HG03175 (cell line): ENCODE measurements around the gene IFNA7.
A peak's percentile ranks its signal among the peaks of the same experiment; 100 is the strongest.
"Not testable (repeated sequence)": the region's sequence is repeated elsewhere in the genome, so short reads cannot be mapped to it uniquely, and the experiment has no call there.

Experiments used
- ATAC-seq: cut with Tn5 transposase; IDR thresholded peaks from one replicate; pipeline ENCODE4 v1.9.1; 2021; ENCODE audit warnings: mild to moderate bottlenecking, moderate library complexity; ENCODE audit not compliant: unreplicated experiment

IFNA7 gene

DNA sequence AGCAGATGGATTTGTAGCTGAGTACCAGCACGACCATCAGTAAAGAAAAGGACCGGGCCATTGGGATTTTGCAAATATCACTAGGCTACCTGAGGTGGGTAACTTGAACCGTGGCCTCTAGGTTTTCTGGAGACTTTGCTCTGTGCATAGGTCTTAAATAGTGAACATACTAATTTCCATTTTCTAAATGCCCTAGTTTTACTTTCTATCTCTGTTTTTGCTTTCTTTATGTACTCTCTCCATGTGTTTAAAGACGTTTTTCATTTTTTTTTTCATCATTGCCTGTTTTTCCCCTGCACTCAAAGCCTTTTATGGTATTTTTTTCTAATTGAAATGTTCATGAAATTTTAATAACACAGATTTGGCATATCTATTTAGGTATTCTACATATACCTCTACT lies at the start of gene IFNA7:
TSS of gene IFNA7 (minus strand) at position 101 of the 400 bp plus-strand sequence. CDS start at position 61, 40 bp downstream.
- not testable (repeated sequence) for ATAC-seq

DNA sequence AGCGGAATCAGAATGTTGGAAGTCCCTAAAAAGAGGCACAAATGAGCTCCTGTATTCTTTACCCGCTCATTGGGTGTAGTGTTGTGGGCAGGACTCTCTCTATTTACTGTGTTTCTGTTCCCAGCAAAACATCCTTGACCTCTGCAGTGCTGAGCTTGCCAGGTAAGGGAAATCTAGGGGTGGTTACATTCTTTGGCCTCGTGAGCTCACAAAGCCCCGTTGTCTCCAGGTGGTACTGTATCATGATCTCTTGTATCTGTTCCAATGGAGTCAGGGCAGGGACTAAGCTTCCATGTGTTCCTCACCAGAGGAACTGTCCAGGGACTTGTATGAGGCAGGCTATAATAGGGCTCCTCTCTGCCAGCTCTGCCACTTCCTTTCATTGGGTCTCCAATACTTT lies 49.6 kb upstream of the IFNA7 start:
- no peak for ATAC-seq

DNA sequence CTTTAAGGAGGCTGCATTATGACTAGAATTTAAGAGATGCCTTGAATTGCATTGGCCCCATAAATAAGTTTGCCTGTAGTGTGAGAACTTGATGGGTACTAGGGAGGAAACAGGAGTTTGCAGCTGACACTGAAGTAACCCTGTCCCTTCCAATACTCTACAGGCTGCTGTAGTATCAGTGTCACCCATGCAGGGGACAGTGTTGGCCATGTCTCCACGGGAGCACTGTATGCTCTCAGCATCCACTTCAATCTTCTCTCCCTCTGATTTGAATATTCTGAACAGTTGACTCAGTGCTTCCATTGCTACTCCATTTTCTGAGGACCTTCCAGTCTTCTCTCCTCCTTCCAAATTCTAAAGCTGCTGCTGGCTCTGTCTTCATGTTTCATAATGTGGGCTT lies 49.2 kb upstream of the IFNA7 start:
- no peak for ATAC-seq

DNA sequence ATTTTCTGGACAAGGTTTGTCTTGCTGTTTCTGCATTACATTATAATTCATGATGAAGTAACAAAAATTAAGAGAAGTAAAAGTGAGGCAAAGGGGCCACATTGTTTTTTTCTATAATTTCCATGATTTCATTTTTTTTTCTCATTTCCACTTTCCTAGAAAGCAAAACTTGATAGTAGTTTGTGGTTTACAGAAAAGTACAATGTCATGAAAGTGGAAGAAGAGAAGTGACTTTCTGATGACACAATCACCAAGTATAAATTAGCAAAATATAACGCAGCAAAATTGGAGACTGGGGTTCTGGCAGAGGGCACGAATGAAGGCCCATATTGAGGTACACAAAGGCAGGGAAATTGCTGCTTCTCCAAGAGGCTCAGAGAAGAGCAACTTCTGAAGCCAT lies 42.8 kb upstream of the IFNA7 start:
- ATAC-seq, result no peak

DNA sequence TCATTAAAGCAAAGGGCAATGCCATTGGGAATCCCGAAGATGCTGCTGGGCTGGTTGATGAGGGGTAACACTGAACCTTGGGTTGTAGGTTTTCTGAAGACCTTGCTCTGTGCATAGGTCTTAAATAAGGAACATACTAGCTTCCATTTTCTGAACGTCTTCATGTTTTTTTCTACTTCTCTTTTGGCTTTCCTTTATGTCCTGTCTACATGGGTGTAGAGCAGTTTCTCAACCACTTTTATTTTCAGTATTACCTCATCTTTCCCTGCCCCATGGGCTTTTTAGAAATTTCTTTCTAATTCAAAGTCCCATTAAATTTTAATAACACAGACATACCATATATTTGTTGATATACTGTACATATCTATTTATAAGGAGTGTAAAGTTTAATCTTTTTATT lies 37.9 kb upstream of the IFNA7 start, which contains the start of gene IFNA14:
TSS of gene IFNA14 (minus strand) at position 95 of the 400 bp plus-strand sequence. CDS start at position 25, 70 bp downstream.
- ATAC-seq, result no peak

- ATAC-seq, result peak; percentile 31
Observed at GRCh38 chr9:21236360-21236714, 34.3 kb upstream of the IFNA7 start.

- ATAC-seq, result peak; percentile 86
Observed at GRCh38 chr9:21235468-21236359, 33.7 kb upstream of the IFNA7 start.

GRCh38 chr9:21234153-21234687 lies 32.2 kb upstream of the IFNA7 start:
- ATAC-seq, result no peak

DNA sequence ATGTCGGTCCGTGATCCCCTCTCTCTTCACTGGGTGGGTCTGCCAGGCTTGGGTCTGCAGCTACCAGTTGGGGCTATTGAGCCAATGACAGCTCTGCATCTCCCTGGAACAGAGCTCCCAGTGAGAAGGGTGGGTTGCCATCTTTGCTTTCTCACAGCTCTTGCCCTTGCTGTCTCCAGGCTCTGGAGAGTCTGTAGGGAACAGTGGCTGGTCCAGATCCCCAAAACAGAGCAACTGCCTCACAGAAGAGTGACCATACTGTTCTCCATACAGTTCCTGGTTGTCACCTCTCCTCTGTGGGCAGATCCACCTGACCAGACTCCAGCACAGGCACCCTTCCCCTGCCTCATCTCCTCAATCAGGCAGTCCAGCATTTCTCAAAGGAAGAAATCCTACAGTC lies 31.3 kb upstream of the IFNA7 start:
- ATAC-seq, result no peak

- no peak for ATAC-seq
Observed at GRCh38 chr9:21228122-21228521, 26.1 kb upstream of the IFNA7 start, which contains the start of gene IFNA17. TSS of gene IFNA17 (minus strand) at chr9:21228222. CDS start at chr9:21228173, 49 bp downstream.

DNA sequence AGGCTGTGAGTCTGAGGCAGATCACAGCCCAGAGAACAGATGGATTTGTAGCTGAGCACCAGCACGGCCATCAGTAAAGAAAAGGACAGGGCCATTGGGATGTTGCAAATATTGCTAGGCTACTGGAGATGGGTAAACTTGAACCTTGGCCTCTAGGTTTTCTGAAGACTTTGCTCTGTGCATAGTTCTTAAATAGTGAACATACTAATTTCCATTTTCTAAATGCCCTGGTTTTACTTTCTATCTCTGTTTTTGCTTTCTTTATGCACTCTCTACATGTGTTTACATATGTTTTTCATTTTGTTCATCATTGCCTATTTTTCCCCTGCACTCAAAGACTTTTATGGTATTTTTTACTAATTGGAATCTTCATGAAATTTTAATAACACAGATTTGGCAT lies 15.2 kb upstream of the IFNA7 start, which contains the start of gene IFNA16:
TSS of gene IFNA16 (minus strand) at position 101 of the 400 bp plus-strand sequence. CDS start at position 95, 6 bp downstream.
- not testable (repeated sequence) for ATAC-seq

- ATAC-seq, result peak; percentile 70
Observed at GRCh38 chr9:21213411-21214326, 11.7 kb upstream of the IFNA7 start.

DNA sequence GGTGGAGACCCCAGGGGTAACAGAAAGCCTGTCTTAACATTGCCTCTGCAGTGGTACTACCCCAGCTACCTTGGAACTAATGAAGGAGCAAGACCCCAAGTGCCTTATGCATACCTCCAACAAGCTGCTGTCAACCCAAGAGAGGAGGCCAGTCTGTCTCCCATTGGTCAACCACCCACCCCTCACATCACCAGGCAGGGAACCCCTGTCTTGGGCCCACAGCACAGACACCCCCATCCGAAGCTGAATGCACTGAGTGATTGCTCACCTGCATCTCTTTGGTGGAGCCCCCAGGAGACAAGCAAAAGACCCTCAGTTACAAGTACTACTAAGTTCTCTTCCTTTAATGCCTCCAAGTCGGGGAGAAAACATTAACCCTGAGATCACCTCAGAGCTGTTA lies 10.2 kb upstream of the IFNA7 start:
- not testable (repeated sequence) for ATAC-seq

- not testable (repeated sequence) for ATAC-seq
Observed at GRCh38 chr9:21210782-21211181, 8.8 kb upstream of the IFNA7 start.

- no peak for ATAC-seq
Observed at GRCh38 chr9:21210311-21210710, 8.3 kb upstream of the IFNA7 start.

DNA sequence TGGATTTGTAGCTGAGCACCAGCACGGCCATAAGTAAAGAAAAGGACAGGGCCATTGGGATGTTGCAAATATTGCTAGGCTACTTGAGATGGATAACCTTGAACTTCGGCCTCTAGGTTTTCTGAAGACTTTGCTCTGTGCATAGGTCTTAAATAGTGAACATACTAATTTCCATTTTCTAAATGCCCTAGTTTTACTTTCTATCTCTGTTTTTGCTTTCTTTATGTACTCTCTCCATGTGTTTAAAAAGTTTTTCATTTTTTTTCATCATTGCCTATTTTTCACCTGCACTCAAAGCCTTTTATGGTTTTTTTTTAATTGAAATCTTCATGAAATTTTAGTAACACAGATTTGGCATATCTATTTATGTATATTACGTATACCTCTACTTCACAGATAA lies 5.0 kb upstream of the IFNA7 start, which contains the start of gene IFNA10:
TSS of gene IFNA10 (minus strand) at position 101 of the 400 bp plus-strand sequence. CDS start at position 55, 46 bp downstream.
- not testable (repeated sequence) for ATAC-seq

GRCh38 chr9:21205204-21205603 lies 3.2 kb upstream of the IFNA7 start:
- ATAC-seq, result no peak

- ATAC-seq, result peak; percentile 89
Observed at GRCh38 chr9:21194867-21195776, 6.9 kb downstream of the IFNA7 start.

GRCh38 chr9:21187487-21187886 lies 14.5 kb downstream of the IFNA7 start, which contains the start of gene IFNA4:
TSS of gene IFNA4 (minus strand) at chr9:21187587. CDS start at chr9:21187531, 56 bp downstream.
- not testable (repeated sequence) for ATAC-seq
